HG02759 (cell line): ENCODE results near the gene ADAMTS9.

Experiments used
- ATAC-seq: cut with Tn5 transposase; IDR thresholded peaks from one replicate; pipeline ENCODE4 v1.9.1; 2021; ENCODE audit warnings: mild to moderate bottlenecking, moderate library complexity; ENCODE audit not compliant: unreplicated experiment

The ADAMTS9 gene, protein sequence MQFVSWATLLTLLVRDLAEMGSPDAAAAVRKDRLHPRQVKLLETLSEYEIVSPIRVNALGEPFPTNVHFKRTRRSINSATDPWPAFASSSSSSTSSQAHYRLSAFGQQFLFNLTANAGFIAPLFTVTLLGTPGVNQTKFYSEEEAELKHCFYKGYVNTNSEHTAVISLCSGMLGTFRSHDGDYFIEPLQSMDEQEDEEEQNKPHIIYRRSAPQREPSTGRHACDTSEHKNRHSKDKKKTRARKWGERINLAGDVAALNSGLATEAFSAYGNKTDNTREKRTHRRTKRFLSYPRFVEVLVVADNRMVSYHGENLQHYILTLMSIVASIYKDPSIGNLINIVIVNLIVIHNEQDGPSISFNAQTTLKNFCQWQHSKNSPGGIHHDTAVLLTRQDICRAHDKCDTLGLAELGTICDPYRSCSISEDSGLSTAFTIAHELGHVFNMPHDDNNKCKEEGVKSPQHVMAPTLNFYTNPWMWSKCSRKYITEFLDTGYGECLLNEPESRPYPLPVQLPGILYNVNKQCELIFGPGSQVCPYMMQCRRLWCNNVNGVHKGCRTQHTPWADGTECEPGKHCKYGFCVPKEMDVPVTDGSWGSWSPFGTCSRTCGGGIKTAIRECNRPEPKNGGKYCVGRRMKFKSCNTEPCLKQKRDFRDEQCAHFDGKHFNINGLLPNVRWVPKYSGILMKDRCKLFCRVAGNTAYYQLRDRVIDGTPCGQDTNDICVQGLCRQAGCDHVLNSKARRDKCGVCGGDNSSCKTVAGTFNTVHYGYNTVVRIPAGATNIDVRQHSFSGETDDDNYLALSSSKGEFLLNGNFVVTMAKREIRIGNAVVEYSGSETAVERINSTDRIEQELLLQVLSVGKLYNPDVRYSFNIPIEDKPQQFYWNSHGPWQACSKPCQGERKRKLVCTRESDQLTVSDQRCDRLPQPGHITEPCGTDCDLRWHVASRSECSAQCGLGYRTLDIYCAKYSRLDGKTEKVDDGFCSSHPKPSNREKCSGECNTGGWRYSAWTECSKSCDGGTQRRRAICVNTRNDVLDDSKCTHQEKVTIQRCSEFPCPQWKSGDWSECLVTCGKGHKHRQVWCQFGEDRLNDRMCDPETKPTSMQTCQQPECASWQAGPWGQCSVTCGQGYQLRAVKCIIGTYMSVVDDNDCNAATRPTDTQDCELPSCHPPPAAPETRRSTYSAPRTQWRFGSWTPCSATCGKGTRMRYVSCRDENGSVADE (N-terminal part only)

DNA sequence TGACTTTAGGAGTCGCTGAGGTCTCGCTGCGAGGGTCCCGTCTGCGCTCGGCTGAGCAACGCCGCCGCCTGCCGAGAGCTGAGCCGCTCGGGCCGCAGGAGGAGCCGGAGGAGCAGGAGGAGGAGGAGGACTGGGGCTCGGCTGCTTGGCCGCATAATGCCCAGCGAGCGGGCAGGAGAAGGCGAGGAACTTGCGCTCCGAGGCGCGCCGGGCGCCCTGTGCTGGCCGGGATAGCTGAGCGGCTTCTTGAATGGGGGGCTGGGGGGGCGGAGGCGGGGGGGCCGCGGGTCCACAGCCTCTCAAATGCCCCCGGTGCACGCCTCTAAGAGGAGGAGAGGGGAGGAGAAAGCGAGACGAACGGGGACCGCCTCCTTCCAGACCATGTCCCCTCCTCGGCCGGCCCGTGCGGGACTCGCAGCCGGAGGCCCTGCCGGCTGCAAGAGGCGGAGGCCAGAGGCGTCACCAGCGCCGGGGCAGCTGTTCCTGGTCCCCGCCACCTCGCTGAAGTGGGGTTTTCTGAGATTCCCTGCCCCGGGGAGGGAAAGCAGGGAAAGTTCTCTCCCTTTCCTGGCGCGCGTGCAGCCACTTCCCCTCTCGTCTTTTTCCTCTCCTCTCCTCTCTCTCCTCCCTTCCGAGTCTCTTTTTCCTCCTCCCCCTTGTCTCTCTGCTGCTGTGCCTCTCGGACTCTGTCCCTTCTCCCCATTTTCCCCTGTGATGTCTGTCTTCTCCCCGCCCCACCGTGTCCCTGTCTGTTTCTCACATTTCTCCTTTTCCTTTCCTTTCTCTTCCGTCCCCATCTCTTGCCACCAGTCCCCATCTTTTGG, at the start of gene ADAMTS9:
Gene ADAMTS9 (minus strand): TSS at position 220 of the 824 bp plus-strand sequence. CDS start 343 bp downstream, outside the sequence.
- ATAC-seq: no peak

DNA sequence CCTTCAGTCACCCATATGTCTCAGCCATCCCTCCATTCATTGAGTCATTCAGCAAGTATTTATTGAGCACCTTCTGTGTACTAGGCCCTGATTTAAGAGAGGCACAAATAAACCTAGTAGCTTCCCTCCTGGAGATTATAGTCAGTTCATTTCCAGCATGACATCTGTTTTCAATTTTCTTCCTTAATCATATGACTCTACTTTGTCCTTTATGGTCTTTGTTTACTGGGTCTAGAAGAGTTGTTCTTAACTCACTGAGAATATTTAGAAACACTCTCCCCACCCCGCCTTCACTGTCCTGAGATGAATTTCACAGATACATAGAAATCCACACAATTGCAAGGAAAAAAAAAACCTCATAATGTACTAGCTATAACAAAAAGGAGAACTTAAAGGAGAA, 44.8 kb upstream of the ADAMTS9 start:
- no peak for ATAC-seq

DNA sequence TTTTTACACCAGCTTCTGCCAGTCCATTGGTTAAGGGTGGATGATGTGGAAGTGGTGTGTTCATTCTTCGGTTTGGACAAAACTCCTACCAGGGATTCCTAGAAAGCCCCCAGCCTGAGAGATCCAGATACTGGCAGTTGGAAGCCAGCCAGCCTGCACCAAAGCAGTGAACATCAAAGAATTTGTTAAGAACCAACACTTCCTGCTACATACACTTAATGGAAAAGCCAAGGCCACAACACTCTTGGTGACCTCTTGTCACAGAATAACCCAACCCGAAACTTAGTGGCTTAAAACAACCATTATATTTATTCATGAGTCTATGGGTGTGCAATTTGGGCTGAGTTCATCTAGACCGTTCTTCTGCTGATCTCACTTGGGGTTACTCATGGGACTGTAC, 42.9 kb upstream of the ADAMTS9 start:
- ATAC-seq: no peak

DNA sequence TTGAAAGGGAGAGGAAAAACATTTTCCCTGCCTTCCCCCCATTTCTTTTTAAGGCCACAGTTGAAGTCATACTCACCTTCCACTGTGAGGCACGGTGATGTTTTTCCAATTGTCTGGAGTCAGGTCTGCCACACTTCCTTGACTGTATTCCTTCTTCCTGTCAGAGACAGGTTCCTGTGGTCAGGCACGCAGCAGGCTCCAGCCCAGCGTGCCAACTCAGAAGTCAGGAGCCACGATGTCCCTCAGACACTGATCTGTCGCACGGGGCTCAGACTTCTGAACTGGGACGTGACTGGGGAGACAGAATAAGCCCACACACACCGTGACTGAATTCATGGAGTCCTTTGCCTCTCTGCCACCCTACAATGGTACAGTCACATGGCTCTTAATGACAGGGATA, 41.2 kb upstream of the ADAMTS9 start:
- ATAC-seq: no peak

DNA sequence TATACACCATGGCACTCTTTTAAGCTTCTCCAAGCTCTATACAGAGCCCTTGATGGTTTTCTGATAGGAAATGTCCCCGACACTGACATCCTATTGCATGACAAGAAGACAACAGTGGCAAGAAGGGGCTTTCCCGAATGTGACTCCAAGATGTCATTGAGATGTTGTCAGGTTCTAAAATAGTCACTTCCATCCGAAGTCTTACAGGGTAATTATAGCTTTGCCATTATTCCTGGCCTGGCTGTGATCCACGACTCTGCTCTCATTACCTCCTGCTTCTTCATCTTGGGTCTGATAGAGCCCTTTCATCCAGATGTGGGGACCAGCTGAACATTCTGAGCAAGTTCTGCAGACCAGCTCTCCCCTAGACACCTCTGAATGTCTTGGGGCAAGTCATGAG, 40.6 kb upstream of the ADAMTS9 start:
- no peak for ATAC-seq

DNA sequence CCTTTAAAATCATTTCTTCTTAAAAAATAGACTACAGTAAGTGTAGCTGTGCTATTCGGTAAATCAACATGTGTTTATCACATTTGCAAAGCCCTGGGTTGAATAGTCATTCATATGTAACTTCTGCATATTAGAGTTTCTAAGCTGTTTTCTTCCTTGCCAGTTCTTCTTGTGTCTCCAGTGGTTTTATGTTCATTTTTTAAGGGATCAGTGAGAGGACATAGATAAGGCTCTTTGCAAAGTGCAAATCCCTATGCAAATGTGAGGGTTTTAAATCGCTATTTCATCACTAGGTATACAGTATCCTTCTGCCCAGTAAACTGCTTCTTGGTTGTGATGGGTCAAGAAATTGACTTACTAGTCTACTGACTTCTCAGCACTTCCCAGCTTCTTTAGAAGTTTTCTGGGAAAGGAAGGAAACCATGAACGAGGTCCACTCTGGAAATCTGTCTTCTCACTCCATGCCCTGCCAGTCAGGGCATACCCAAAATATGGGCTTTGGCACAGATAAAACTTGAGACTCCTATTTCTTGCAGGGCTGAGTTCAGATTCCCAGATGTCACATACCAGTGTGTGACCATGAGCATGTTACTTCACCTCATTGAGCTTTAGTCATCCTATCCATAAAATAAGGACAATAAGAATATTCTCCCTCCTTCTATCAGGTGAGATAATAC, 38.8 kb upstream of the ADAMTS9 start:
- no peak for ATAC-seq

DNA sequence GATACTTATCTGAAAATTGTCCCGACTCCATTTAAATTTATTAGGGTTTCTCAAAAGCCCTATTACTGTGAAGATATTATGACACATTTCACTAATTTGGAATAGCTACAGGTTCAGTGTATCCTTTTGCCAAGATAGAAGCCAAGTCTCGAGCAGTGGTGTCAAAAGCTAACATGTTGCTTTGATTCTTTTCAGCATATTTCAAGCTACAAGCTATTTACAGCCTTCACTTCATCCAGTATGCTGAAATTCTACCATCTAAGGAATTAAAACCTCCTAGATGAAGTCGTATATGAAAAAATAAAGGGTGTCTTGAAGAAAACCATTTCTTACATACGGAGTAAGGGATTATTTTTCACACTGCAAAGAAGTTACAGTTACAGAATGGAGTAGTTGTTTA, 31.2 kb upstream of the ADAMTS9 start:
- ATAC-seq: no peak

DNA sequence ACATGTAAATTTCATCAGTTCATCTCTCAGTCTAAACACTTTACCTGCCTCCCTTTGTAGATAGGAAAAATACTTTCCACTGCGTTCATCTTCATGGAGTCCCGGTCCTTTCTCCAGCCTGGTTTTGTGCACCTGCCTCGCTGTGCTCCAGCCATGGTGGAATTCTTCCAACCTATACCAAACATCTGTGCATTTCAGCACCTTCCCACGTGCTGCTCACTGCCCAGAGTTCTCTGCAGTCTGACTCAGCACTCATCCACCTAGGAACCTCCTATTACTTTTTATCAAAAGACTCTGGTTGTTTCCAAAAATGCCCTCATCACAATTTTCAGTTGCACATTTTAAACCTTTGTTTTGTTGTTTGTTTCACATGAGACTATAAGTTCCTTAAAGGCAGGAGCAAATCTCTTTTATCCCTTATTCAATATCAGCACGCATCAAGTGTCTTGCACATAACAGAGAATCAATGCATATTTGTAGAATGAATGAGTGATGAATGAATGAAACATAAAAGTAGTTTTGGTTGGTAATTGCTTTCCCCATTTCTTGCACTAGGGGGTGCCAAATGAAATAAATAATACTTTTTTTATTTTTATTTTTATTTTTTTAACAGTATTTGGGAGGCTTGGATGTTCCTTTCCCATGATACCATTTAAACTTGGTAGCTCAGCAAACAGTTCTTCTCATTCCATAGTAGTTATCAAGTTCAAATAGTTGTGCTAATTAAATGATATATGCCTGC, 30.2 kb upstream of the ADAMTS9 start:
- no peak for ATAC-seq

DNA sequence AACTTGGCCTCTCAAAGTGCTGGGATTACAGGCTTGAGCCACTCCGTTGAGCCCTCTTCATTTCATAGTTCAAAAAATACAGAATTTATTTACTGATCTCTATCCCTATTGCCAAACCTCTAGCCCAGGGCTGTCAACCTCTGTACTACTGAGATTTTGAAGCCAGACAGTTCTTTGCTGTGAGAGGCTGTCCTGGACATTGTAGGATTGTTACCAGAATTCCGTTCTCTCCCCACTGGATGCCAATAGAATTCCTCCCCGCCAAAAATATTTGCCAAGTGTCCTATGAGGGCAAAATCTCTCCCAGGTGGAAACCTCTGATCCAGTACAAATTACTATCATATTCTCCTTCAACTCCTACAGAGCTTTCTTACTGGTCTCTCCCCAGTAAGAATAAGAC, 29.6 kb upstream of the ADAMTS9 start:
- no peak for ATAC-seq

DNA sequence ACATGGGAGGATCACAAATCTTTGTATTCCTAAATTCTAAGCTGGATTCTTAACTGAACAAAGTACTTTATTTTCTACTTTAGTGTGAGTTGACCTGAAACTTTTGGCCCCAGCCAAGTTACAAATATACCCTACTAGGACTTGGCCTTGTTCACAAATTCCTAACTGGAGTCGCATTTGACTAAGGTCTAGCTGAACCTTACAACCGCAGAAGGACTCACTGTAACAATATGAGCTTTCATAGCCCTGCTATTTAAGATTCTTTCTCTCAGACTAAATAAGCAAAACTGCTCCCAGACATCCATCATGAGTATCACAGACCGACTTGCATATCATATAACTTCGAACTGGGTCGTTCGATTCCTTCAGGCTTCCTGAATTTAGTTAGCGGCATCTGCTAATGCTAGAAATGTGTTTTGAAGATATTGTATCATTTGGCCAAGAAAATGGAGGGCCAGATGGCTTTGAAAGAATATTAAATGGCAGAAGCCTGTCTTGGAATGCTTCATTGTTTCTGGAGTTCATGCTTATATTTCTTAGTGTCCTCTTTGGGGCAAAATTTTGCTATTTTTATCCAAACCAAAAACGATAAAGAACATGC, 28.4 kb upstream of the ADAMTS9 start:
- no peak for ATAC-seq

DNA sequence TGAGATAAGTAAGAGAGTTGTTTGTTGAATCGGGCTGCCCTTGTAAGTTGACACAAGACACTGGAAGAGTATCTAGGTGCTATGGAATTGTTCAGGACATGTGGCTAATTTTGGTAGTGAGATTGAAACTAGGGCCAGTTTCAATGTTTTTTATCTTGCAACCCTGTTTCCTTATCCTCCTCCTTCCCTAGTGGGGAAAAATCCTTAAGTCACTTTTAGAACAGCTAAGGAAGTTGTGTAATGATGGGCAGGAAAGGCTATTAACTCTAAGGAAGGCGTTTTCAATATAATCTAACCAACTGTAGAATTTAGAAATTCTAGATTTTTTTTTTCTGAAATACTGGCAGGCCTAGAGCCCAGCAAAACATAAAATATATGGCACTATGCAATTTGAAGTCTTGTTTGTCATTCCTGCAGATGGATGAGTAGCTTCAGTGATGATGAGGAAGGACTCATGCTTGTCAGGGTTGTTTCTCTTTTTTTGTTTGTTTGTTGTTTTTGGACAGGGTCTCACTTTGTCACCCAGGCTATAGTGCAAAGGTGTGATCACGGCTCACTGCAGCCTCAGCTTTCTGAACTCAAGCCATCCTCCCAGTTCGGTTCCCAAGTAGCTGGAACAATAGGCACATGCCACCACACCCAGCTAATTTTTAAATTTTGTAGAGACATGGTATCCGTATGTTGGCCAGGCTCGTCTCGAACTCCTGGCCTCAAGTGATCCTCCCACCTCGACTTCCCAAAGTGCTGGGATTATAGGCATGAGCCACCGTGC, 27.6 kb upstream of the ADAMTS9 start:
- no peak for ATAC-seq

DNA sequence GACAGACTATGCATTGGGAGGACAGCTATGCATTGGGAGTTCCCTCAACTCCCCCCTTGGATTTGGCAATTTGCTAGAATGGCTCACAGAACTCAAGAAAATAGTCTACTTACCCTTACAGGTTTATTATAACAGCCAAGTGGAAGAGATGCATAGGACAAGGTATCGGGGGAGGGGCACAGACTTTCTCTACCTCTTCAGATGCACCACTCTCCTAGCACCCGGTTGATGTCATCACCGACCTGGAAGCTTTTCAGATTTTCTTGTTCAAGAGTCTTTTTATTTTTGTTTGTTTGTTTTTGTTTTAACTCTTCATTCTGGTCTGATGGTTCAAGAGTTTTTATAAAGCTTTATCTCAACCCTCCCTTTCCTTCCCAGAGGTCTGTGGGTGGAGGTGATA, 20.7 kb upstream of the ADAMTS9 start:
- ATAC-seq: no peak

DNA sequence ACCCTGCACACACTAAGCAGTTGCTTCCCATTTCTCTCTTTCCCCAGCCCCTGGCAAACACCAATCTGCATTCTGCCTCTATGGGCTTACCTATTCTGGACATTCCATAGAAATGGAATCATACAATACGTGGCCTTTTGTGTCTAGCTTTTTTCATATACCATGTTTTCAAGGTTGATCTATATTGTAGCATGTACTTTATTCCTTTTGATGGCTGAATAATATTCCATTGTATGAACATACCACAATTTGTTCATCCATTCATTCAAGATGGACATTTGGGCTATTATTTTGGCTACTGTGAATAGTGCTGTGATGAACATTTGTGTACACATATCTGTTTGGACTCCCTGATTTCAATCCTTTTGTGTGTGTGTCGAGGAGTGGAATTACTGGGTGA, 18.1 kb upstream of the ADAMTS9 start:
- ATAC-seq: no peak

DNA sequence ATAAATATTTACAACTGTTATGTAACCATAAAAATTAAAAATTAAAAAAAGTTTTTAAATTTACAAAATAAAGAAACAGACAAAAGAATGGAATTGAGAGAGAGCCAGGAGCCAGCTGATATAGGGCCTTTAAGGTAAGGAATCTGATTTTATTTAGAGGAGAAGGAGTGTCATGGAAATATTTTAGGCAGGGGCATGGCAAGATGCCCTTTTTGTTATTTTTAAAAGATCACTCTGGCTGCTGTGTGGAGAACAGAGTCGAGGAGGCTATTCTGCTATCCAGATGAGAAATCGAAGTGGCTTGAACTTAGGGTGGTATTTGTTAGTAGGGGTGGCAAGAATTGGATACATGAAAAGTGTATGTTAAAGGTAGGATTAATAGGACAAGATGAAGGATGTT, 9.1 kb upstream of the ADAMTS9 start:
- no peak for ATAC-seq

DNA sequence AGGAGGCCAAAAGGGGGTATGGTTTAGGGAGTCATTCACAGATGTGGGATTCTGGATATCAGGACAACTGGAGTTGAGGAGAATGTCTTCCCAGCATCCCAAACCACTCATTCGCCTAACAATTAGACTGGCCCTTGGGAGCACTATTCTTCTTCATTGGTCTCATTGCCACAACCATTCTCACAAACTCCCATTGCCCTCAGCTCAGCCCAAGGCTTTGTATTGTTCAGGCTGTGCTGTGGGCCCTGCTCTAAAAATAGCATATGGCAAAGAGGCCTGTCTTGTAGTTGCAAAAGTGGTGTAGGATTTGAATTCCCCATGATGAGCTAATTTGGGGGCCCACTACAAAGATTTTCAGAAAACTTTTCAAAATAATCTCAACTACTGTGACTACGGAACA, 6.3 kb upstream of the ADAMTS9 start:
- no peak for ATAC-seq

DNA sequence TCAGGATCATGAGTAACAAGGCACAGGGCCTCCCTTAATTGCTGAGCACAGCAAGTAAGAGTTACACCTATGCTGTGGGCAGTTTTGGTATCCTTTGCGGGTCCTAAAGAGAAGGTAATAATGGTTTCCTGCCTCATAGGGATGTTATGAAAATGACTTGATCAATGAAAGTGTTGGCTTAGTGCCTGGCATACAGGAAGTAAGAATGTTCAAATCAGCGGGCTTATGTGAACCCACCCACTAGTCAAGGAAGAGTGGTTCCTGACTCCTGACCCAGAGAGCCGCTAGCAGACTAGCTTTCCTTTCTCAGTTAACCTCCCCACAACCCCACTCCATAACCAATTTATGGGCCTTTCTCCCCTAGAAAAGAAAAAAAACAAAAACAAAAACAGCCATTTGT, 5.2 kb upstream of the ADAMTS9 start:
- no peak for ATAC-seq

DNA sequence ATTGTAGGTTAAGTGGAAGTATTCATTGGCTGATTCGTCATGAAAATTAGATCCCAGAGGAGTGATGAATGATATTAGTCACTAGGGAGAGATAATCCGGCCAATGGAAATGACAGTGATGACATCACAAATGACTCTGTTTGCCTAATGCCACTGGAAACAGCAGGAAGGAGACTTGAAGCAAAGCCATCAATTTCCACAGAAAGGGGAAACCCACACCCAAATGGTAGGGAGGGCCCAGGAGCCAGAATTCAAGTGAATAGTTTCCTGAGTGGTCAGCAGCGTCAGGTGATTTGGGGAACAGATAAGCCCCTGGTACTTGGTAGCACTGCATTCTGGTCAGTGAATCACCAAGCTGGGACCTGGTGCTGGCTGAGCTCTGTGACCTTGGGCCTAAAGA, 3.3 kb upstream of the ADAMTS9 start:
- no peak for ATAC-seq
